Upper lobe of right lung (tissue), 1 donor: ENCODE measurements around the gene CIPC. TPM values are rescaled to one million over a fixed set of nuclear protein-coding genes. Genes with fewer than 3 reads are reported as not detected.

Experiments used
- ATAC-seq: fragments of 200-7000 bp; cut with Tn5 transposase; one replicate; pipeline ENCODE4 v1.9.1; 2020; ENCODE audit warnings: mild to moderate bottlenecking, moderate library complexity
- DNase-seq: peaks from one replicate; pipeline ENCODE4 v3.0.0-alpha.2; 2020
- H3K27ac ChIP-seq: fragments of 200-600 bp; one replicate; pipeline ENCODE4 v1.8.0; 2022
- H3K27me3 ChIP-seq: fragments of 200-600 bp; one replicate; pipeline ENCODE4 v1.8.0; 2022; ENCODE audit warnings: mild to moderate bottlenecking
- H3K36me3 ChIP-seq: fragments of 200-600 bp; one replicate; pipeline ENCODE4 v1.8.0; 2022
- H3K4me1 ChIP-seq: fragments of 200-600 bp; one replicate; pipeline ENCODE4 v1.8.0; 2022
- H3K4me3 ChIP-seq: fragments of 200-600 bp; one replicate; pipeline ENCODE4 v1.8.0; 2022; ENCODE audit warnings: mild to moderate bottlenecking
- H3K9me3 ChIP-seq: fragments of 200-600 bp; one replicate; pipeline ENCODE4 v1.8.0; 2022
- intact Hi-C: fragments of 100-400 bp; cut with DNase I; formaldehyde crosslinking; loops from one replicate; pipeline ENCODE4 v1.11.0; 2022
- total RNA-seq: library from RNA; stranded (reverse); fragmentation: NEBNext Ultra II Directional; extraction: Animal tissue kit (Norgen Biotek cat#: 25700); gene quantifications from one replicate; pipeline ENCODE4 v1.2.1, GENCODE V29; 2021
- TF ChIP-seq, protein P1 (sequence below): fragments of 200-600 bp; IDR thresholded peaks from one replicate; pipeline ENCODE4 v1.8.0; 2022; ENCODE audit warnings: antibody characterized with exemption
- donor health status: DM: no; HTN: yes; CAD: no; lungs with severe emphysema.

The CIPC gene
- total RNA-seq, 1 donor from 2014 or later: 24.9 TPM

DNA sequence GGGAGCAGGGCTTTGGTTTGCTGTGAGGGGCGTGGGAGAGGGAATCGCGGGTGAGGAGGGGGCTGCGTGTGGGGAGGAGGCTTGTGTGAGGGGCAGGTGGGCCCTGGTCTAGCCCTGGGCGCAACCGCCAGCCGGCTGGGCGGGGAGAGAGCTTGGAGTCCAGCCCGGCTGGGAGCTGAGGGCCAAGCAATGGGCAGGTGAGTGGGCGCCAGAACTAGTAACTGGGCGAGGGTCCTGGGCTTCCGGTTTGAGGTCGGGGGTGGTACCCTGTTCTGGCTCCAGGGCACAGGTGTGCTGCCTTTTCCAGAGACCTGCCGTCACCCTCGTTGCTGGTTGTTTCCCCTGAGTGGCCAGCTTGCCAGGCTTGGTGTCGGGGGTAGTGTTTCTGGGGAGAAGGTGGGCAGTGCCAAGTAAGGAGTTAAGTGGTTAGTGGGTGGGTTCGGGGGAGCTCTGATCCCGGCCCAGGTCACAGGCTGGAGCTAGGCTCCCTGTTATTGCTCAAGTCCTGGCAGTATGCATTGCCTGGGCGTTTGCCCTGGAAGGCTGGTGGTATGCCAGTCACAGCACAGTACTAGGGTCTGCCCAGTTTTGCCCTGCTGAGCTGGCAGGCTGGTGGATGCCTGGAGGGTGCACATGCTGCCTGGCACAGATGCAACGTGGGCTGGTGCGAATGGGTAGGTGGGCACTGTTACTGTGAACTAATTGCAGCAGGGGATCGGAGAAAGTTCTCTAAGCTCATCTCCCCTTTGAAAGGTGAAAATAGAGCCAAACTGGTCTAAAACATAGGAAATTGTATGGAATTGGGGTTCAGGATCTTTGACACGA, 683 bp downstream of the CIPC start:
- no peaks in the 10 kb centered on the region for H3K27me3 ChIP-seq
- DNase-seq: peak; percentile 83
- peak; percentile 20 for ATAC-seq
- peak overlapping the region; percentile 97 for H3K27ac ChIP-seq
- no peaks in the 10 kb centered on the region for H3K36me3 ChIP-seq
- peaks cover 32% of the 10 kb centered on the region for H3K4me1 ChIP-seq
- TF ChIP-seq, protein P1, sequence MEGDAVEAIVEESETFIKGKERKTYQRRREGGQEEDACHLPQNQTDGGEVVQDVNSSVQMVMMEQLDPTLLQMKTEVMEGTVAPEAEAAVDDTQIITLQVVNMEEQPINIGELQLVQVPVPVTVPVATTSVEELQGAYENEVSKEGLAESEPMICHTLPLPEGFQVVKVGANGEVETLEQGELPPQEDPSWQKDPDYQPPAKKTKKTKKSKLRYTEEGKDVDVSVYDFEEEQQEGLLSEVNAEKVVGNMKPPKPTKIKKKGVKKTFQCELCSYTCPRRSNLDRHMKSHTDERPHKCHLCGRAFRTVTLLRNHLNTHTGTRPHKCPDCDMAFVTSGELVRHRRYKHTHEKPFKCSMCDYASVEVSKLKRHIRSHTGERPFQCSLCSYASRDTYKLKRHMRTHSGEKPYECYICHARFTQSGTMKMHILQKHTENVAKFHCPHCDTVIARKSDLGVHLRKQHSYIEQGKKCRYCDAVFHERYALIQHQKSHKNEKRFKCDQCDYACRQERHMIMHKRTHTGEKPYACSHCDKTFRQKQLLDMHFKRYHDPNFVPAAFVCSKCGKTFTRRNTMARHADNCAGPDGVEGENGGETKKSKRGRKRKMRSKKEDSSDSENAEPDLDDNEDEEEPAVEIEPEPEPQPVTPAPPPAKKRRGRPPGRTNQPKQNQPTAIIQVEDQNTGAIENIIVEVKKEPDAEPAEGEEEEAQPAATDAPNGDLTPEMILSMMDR: no peak
- intact Hi-C loops: no loop called here
- H3K9me3 ChIP-seq: no peaks in the 10 kb centered on the region
- peak overlapping the region; percentile 77 for H3K4me3 ChIP-seq

DNA sequence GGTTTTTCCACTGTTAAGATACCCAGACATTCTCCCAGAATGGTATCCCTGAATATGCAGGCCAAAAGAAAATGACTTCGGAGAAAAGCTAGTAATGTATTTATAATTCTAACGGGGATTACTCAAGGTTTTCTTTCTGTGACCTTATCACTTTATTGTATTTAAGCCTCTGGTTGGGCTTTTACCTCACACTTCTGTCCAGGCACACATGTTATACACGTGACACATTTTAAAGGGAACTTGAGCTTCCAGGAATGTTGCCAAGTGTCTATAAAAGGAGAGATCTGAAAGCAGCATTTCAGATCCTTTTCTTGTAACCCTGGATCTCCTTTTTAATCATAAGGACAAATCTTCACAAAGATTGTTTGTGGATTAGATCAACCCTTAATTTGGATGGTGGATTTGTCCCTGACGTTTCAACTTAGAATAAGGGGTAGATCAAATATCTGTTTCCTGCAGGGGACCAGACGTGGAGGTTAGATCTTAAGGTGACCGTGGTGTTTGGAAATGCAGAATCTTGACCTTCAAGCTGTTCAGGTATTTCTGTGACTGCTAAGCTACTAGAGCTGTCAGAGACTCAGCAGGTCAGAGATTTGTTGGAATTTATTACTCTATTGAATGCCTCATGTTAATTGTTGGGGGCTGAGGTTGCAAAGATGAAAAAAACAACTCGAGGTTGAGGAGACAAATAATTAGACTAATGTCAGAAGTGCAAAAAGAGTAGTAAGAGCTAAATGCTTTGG, 1.5 kb downstream of the CIPC start:
- H3K36me3 ChIP-seq: no peaks in the 10 kb centered on the region
- ATAC-seq: no peak
- peak overlapping the region; percentile 77 for H3K4me3 ChIP-seq
- H3K9me3 ChIP-seq: no peaks in the 10 kb centered on the region
- H3K27me3 ChIP-seq: no peaks in the 10 kb centered on the region
- peak overlapping the region; percentile 97 for H3K27ac ChIP-seq
- no peak for DNase-seq
- TF ChIP-seq, protein P1: no peak
- intact Hi-C loops: no loop called here
- peaks cover 32% of the 10 kb centered on the region for H3K4me1 ChIP-seq

DNA sequence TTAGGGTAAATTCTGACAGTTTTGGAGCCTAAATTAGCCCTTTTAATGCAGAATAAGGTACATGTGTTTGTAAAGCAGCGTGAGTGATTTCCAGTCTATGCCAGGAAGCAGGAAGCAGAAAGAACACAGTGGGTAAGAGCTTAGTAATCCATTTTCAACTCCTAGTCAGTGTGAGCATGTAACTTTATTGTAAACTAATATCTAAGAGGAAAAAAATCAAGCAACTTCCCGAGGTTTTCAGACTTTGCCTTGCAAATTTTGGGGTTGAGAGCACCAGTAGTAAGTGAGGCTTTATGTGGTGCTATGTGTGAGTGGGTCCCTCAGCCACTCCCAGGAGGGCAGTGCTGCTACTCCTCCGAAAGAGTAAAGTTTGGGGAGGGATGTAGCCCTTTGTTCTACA, 2.9 kb downstream of the CIPC start:
- H3K36me3 ChIP-seq: peaks cover 5% of the 10 kb centered on the region
- ATAC-seq: no peak
- no peaks in the 10 kb centered on the region for H3K9me3 ChIP-seq
- intact Hi-C loops: no loop called here
- TF ChIP-seq, protein P1: no peak
- peak overlapping the region; percentile 17 for H3K27ac ChIP-seq
- peaks cover 32% of the 10 kb centered on the region for H3K4me1 ChIP-seq
- no peak for DNase-seq
- no peaks in the 10 kb centered on the region for H3K27me3 ChIP-seq
- H3K4me3 ChIP-seq: no peak overlapping the region

DNA sequence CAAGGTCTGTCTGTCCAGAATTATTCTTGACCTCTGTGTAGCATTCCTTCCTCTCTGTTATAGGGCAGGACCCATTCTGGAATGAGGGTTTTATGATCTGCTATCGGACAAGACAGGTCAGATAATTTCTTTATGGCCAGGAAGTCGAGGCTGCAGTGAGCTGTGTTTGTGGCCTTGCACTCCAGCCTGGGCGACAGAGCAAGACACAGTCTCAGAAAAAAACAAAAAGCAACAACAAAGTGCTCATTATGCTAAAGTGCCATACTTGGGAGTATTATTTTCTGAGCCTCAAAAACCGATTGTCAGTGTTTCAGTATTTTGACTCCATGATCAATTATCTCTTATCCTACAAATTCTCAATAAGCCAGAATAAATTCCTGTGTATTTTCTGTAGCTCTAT, 4.1 kb downstream of the CIPC start:
- ATAC-seq (no peak), DNase-seq (no peak)
- intact Hi-C loops: no loop called here
- TF ChIP-seq, protein P1: no peak
- Histone ChIP-seq H3K36me3 (peaks cover 11% of the 10 kb centered on the region), H3K4me3 (no peak overlapping the region), H3K27ac (no peak overlapping the region), H3K27me3 (no peaks in the 10 kb centered on the region), H3K4me1 (peaks cover 26% of the 10 kb centered on the region), H3K9me3 (no peaks in the 10 kb centered on the region)

DNA sequence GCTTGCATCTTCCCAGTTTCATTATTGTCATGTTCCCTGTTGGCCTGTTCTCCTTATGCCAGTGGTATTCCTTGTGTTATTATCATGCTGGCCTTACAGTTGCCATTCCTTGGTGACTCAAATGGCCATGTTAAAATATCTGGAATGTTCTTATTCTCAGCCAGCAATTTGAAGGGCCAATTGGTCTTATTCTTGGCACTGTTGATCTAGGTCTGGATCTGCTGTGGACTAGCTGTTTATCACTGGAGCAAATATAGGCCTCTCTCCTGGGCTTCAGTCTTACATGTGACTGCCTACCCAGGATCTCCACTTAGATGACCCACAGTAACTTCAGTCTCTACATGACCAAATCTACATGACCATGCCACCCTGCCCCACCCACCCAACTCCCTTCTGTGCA, 5.4 kb downstream of the CIPC start:
- H3K27me3 ChIP-seq: no peaks in the 10 kb centered on the region
- no peaks in the 10 kb centered on the region for H3K9me3 ChIP-seq
- H3K4me1 ChIP-seq: peaks cover 31% of the 10 kb centered on the region
- ATAC-seq (no peak), DNase-seq (no peak)
- TF ChIP-seq, protein P1: no peak
- H3K4me3 ChIP-seq: no peak overlapping the region
- intact Hi-C loops: no loop called here
- H3K36me3 ChIP-seq: peaks cover 19% of the 10 kb centered on the region
- H3K27ac ChIP-seq: no peak overlapping the region
